HEK293 (cell line): ENCODE data around the gene TSSK6.
A peak's percentile ranks its signal among the peaks of the same experiment; 100 is the strongest.

ENCODE experiments used
- CTCF ChIA-PET: fragments of 350-600 bp; formaldehyde crosslinking; extraction: SDS; loops from one replicate; lab custom pipeline; 2021; ENCODE audit warnings: antibody characterized with exemption; lab: Yijun Ruan, JAX
- POLR2A ChIA-PET: fragments of 300-600 bp; formaldehyde crosslinking; extraction: SDS; loops from one replicate; lab custom pipeline; 2020; ENCODE audit warnings: antibody characterized with exemption, inconsistent platforms; lab: Yijun Ruan, JAX
- H3K27ac ChIP-seq: fragments of 200-500 bp; sonication (Bioruptor generic); 2 replicates; pipeline ENCODE4 v1.5.1; 2014; ENCODE audit warnings: low read depth, low read length, control low read depth, inconsistent platforms; ENCODE audit errors: extremely low read depth
- H3K36me3 ChIP-seq, 2 experiments: fragments of 200-500 bp in 1 of 2; sonication (Bioruptor generic) in 1 of 2; 1 replicate in 1 of 2; 2 replicates in 1 of 2; pipeline ENCODE4 v1.5.1; 2014 to 2017; ENCODE audit warnings: inconsistent platforms in 2 of 2, low read length in 2 of 2; ENCODE audit not compliant: control insufficient read depth in 2 of 2, insufficient read depth in 1 of 2
- H3K4me1 ChIP-seq: fragments of 200-500 bp; sonication (Bioruptor generic); 2 replicates; pipeline ENCODE4 v1.5.1; 2014; ENCODE audit warnings: mild to moderate bottlenecking, low read length, inconsistent platforms; ENCODE audit not compliant: control insufficient read depth, insufficient read depth
- H3K4me3 ChIP-seq: 2 replicates; pipeline ENCODE4 v1.5.1; 2011; ENCODE audit warnings: low read depth, mild to moderate bottlenecking, control low read depth, low read length, moderate library complexity
- H3K9me3 ChIP-seq: fragments of 200-500 bp; sonication (Bioruptor generic); 2 replicates; pipeline ENCODE4 v1.5.1; 2014; ENCODE audit warnings: low read depth, low read length, inconsistent platforms; ENCODE audit not compliant: control insufficient read depth, insufficient read depth
- HOXC10 ChIP-seq: sonication (generic); formaldehyde crosslinking; IDR thresholded peaks from 2 replicates; pipeline ENCODE4 v1.8.1; 2023; ENCODE audit warnings: mild to moderate bottlenecking, missing genetic modification reagents
- REPIN1 ChIP-seq: fragments of 450-650 bp; formaldehyde crosslinking; IDR thresholded peaks from 2 replicates; pipeline ENCODE4 v1.5.1; 2017; ENCODE audit warnings: missing biosample characterization, missing genetic modification characterization, low read depth
- SCRT1 ChIP-seq: fragments of 450-650 bp; formaldehyde crosslinking; IDR thresholded peaks from 2 replicates; pipeline ENCODE4 v1.5.1; 2016; ENCODE audit warnings: missing biosample characterization, missing genetic modification characterization, borderline replicate concordance
- ZFHX2 ChIP-seq: fragments of 450-650 bp; formaldehyde crosslinking; conservative IDR thresholded peaks from 2 replicates; pipeline ENCODE4 v1.5.1; 2016; ENCODE audit warnings: missing biosample characterization, missing genetic modification characterization
- ZFP69B ChIP-seq: fragments of 450-650 bp; formaldehyde crosslinking; IDR thresholded peaks from 2 replicates; pipeline ENCODE4 v1.5.1; 2016; ENCODE audit warnings: missing biosample characterization, missing genetic modification characterization
- ZNF19 ChIP-seq: fragments of 450-650 bp; formaldehyde crosslinking; IDR thresholded peaks from 2 replicates; pipeline ENCODE4; 2016; ENCODE audit warnings: missing biosample characterization, missing genetic modification characterization, low read depth
- ZNF23 ChIP-seq: fragments of 450-650 bp; formaldehyde crosslinking; IDR thresholded peaks from 2 replicates; pipeline ENCODE4 v1.5.1; 2016; ENCODE audit warnings: missing biosample characterization, missing genetic modification characterization, borderline replicate concordance
- ZNF423 ChIP-seq: fragments of 450-650 bp; formaldehyde crosslinking; IDR thresholded peaks from 2 replicates; pipeline ENCODE4 v1.5.1; 2016; ENCODE audit warnings: missing biosample characterization, missing genetic modification characterization
- ZNF560 ChIP-seq: fragments of 450-650 bp; formaldehyde crosslinking; IDR thresholded peaks from 2 replicates; pipeline ENCODE4 v1.5.1; 2017; ENCODE audit warnings: missing biosample characterization, missing genetic modification characterization, borderline replicate concordance
- ZNF580 ChIP-seq: fragments of 450-650 bp; formaldehyde crosslinking; IDR thresholded peaks from 2 replicates; pipeline ENCODE4 v1.5.1; 2016; ENCODE audit warnings: missing biosample characterization, missing genetic modification characterization
- ZNF660 ChIP-seq: fragments of 450-650 bp; IDR thresholded peaks from 2 replicates; pipeline ENCODE4 v1.5.1; 2018; ENCODE audit warnings: missing biosample characterization, mild to moderate bottlenecking, missing genetic modification characterization
- TF ChIP-seq, protein P1 (sequence below): fragments of 450-650 bp; formaldehyde crosslinking; IDR thresholded peaks from 2 replicates; pipeline ENCODE4 v1.5.1; 2016; ENCODE audit warnings: missing biosample characterization, missing genetic modification characterization, borderline replicate concordance
- TF ChIP-seq, protein P2 (sequence below): fragments of 450-650 bp; formaldehyde crosslinking; IDR thresholded peaks from 2 replicates; pipeline ENCODE4 v1.5.1; 2016; ENCODE audit warnings: missing biosample characterization, missing genetic modification characterization

TSSK6 gene

GRCh38 chr19:19543640-19544039 is 28.3 kb upstream of the TSSK6 start (continued):
- TF ChIP-seq, protein P1, sequence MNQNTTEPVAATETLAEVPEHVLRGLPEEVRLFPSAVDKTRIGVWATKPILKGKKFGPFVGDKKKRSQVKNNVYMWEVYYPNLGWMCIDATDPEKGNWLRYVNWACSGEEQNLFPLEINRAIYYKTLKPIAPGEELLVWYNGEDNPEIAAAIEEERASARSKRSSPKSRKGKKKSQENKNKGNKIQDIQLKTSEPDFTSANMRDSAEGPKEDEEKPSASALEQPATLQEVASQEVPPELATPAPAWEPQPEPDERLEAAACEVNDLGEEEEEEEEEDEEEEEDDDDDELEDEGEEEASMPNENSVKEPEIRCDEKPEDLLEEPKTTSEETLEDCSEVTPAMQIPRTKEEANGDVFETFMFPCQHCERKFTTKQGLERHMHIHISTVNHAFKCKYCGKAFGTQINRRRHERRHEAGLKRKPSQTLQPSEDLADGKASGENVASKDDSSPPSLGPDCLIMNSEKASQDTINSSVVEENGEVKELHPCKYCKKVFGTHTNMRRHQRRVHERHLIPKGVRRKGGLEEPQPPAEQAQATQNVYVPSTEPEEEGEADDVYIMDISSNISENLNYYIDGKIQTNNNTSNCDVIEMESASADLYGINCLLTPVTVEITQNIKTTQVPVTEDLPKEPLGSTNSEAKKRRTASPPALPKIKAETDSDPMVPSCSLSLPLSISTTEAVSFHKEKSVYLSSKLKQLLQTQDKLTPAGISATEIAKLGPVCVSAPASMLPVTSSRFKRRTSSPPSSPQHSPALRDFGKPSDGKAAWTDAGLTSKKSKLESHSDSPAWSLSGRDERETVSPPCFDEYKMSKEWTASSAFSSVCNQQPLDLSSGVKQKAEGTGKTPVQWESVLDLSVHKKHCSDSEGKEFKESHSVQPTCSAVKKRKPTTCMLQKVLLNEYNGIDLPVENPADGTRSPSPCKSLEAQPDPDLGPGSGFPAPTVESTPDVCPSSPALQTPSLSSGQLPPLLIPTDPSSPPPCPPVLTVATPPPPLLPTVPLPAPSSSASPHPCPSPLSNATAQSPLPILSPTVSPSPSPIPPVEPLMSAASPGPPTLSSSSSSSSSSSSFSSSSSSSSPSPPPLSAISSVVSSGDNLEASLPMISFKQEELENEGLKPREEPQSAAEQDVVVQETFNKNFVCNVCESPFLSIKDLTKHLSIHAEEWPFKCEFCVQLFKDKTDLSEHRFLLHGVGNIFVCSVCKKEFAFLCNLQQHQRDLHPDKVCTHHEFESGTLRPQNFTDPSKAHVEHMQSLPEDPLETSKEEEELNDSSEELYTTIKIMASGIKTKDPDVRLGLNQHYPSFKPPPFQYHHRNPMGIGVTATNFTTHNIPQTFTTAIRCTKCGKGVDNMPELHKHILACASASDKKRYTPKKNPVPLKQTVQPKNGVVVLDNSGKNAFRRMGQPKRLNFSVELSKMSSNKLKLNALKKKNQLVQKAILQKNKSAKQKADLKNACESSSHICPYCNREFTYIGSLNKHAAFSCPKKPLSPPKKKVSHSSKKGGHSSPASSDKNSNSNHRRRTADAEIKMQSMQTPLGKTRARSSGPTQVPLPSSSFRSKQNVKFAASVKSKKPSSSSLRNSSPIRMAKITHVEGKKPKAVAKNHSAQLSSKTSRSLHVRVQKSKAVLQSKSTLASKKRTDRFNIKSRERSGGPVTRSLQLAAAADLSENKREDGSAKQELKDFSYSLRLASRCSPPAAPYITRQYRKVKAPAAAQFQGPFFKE (tag by site-specific recombination) = no peak
- TF ChIP-seq ZNF423 (no peak), ZFP69B (tag by site-specific recombination) (no peak), ZNF660 (no peak), SCRT1 (no peak), ZNF560 (no peak), ZNF23 (tag by site-specific recombination) (no peak)
- TF ChIP-seq, protein P2, sequence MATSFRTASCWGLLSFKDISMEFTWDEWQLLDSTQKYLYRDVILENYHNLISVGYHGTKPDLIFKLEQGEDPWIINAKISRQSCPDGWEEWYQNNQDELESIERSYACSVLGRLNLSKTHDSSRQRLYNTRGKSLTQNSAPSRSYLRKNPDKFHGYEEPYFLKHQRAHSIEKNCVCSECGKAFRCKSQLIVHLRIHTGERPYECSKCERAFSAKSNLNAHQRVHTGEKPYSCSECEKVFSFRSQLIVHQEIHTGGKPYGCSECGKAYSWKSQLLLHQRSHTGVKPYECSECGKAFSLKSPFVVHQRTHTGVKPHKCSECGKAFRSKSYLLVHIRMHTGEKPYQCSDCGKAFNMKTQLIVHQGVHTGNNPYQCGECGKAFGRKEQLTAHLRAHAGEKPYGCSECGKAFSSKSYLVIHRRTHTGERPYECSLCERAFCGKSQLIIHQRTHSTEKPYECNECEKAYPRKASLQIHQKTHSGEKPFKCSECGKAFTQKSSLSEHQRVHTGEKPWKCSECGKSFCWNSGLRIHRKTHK (tag by site-specific recombination) = no peak

- Histone ChIP-seq H3K9me3 (no peaks in the 10 kb centered on the region), H3K36me3 (no peaks in the 10 kb centered on the region), H3K4me3 (no peak overlapping the region), H3K4me1 (no peaks in the 10 kb centered on the region; the same call in 1 of the 2 replicates), H3K27ac (no peak overlapping the region)
- CTCF ChIA-PET = interaction anchor here (1.2 kb wide), 1 partner anchor 10 kb away, joined by 6 read pairs; no protein-coding TSS in a partner anchor
- POLR2A ChIA-PET = no interaction called here
- TF ChIP-seq SCRT1 (no peak), ZNF580 (tag by site-specific recombination) (no peak)
Observed at GRCh38 chr19:19543101-19543500, 27.8 kb upstream of the TSSK6 start.

GRCh38 chr19:19542507-19542906 is 27.2 kb upstream of the TSSK6 start:
- Histone ChIP-seq H3K36me3 (no peaks in the 10 kb centered on the region), H3K9me3 (no peaks in the 10 kb centered on the region), H3K27ac (no peak overlapping the region), H3K4me1 (no peaks in the 10 kb centered on the region; the same call in 1 of the 2 replicates), H3K4me3 (no peak overlapping the region)
- CTCF ChIA-PET = interaction anchor here (1.2 kb wide), 1 partner anchor 11 kb away, joined by 6 read pairs; no protein-coding TSS in a partner anchor
- no peak for TF ChIP-seq ZNF19
- no peak for TF ChIP-seq HOXC10
- POLR2A ChIA-PET = no interaction called here

DNA sequence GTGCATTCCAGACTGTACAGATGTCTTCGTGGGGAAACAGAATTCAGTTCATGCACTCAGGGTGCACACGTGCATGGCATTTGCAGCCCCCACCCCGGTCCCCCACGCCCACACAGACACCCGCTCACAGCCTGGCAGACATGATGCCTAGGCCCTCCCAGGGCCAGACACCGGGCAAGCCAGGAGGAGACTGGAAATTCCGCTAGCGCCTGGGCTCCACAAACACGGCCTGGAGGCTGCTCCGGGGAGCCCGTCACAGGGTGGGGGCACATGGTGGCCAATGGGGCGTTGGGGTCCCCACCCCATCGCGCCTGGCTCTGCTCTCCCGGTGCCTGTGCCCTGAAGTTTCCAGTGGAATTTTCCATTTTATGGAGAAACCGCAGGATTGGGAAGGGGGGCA is 26.3 kb upstream of the TSSK6 start:
- H3K4me3 ChIP-seq = no peak overlapping the region
- no peaks in the 10 kb centered on the region for H3K36me3 ChIP-seq
- H3K27ac ChIP-seq = no peak overlapping the region
- no peaks in the 10 kb centered on the region; the same call in 1 of the 2 replicates for H3K4me1 ChIP-seq
- ChIA-PET CTCF (interaction anchor here (0.6 to 0.9 kb wide), 3 partner anchors 11 to 13 kb away, joined by 3 to 5 read pairs (median 3); no protein-coding TSS in a partner anchor), POLR2A (no interaction called here)
- TF ChIP-seq REPIN1 (tag by site-specific recombination) (no peak), ZFHX2 (tag by site-specific recombination) (peak; percentile 11; the same call in 1 of the 2 replicates)
- no peaks in the 10 kb centered on the region for H3K9me3 ChIP-seq
